Colonic mucosa (tissue), 4 donors: ENCODE results near the gene DIP2B. TPM values are rescaled to one million over a fixed set of nuclear protein-coding genes. Genes with fewer than 3 reads are reported as not detected.

Source experiments
- DNase-seq: peaks from one replicate; pipeline ENCODE4 v3.0.0-alpha.2; 2020
- H3K27ac ChIP-seq: fragments of 200-600 bp; one replicate; pipeline ENCODE4 v1.8.0; 2021
- H3K27me3 ChIP-seq: fragments of 200-600 bp; one replicate; pipeline ENCODE4 v1.8.0; 2021
- H3K36me3 ChIP-seq: fragments of 200-600 bp; one replicate; pipeline ENCODE4 v1.8.0; 2021
- H3K4me1 ChIP-seq: fragments of 200-600 bp; one replicate; pipeline ENCODE4 v1.8.0; 2021; ENCODE audit warnings: mild to moderate bottlenecking
- H3K4me3 ChIP-seq: fragments of 200-600 bp; one replicate; pipeline ENCODE4 v1.8.0; 2021
- H3K9ac ChIP-seq, 2 donors: one replicate each; pipeline ENCODE4 v1.7.0; 2013; ENCODE audit warnings: control low read depth in 2 of 2, low read depth in 2 of 2, low read length in 2 of 2
- H3K9me3 ChIP-seq: fragments of 200-600 bp; one replicate; pipeline ENCODE4 v1.8.0; 2021
- intact Hi-C: fragments of 100-400 bp; cut with DNase I; formaldehyde crosslinking; loops from one replicate; pipeline ENCODE4 v1.14.1; 2022
- total RNA-seq, 2 donors: library from RNA; stranded (reverse); fragmentation: NEBNext Ultra II Directional in 1 of 2; extraction: Animal tissue kit (Norgen Biotek cat#: 25700) in 1 of 2; gene quantifications; one replicate each; pipeline ENCODE4 v1.2.1, GENCODE V29; 2021
- TF ChIP-seq, protein P1 (sequence below): fragments of 200-600 bp; IDR thresholded peaks from one replicate; pipeline ENCODE4 v1.8.0; 2022; ENCODE audit warnings: antibody characterized with exemption, mild to moderate bottlenecking
- donor health status: healthy.
- donor health status: DM: no; HTN: no; CAD: no.
- donor health status: DM: no; HTN: no; CAD: no.

DIP2B gene
- total RNA-seq, 2 donors from 2014 or later, result 34.3 to 36.8 TPM

- H3K9ac ChIP-seq, result no peak overlapping the region
- H3K4me1 ChIP-seq, result peaks cover 6% of the 10 kb centered on the region
- H3K9me3 ChIP-seq, result no peaks in the 10 kb centered on the region
- intact Hi-C loops, result no loop called here
- H3K27me3 ChIP-seq, result no peaks in the 10 kb centered on the region
- TF ChIP-seq, protein P1, sequence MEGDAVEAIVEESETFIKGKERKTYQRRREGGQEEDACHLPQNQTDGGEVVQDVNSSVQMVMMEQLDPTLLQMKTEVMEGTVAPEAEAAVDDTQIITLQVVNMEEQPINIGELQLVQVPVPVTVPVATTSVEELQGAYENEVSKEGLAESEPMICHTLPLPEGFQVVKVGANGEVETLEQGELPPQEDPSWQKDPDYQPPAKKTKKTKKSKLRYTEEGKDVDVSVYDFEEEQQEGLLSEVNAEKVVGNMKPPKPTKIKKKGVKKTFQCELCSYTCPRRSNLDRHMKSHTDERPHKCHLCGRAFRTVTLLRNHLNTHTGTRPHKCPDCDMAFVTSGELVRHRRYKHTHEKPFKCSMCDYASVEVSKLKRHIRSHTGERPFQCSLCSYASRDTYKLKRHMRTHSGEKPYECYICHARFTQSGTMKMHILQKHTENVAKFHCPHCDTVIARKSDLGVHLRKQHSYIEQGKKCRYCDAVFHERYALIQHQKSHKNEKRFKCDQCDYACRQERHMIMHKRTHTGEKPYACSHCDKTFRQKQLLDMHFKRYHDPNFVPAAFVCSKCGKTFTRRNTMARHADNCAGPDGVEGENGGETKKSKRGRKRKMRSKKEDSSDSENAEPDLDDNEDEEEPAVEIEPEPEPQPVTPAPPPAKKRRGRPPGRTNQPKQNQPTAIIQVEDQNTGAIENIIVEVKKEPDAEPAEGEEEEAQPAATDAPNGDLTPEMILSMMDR, result no peak
- H3K4me3 ChIP-seq, result no peak overlapping the region
- no peaks in the 10 kb centered on the region for H3K36me3 ChIP-seq
- no peak for DNase-seq
- H3K27ac ChIP-seq, result no peak overlapping the region
Observed at GRCh38 chr12:50572287-50572686, 67.5 kb downstream of the DIP2B start.

DNA sequence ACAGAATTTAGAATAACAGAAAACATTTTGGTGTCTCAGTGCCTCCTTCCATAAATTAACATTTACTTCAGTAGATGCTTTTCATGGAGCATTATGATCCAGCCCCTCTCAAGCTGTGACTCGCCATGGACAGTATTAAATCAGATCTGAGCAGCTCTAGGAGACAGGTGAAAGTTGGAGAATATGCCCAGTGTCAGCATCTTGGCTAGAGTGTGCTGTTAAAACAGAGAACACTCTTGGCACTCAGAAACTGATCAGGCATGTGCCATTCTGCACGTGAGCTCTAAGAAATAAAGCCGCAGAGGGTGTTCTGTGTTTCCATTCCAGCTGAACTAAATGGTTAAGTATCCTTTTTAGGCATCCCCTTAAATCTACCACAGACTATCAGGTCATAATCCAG lies 68.0 kb downstream of the DIP2B start:
- DNase-seq, result no peak
- H3K27me3 ChIP-seq, result no peaks in the 10 kb centered on the region
- H3K27ac ChIP-seq, result peak overlapping the region; percentile 8
- TF ChIP-seq, protein P1, result no peak
- H3K36me3 ChIP-seq, result no peaks in the 10 kb centered on the region
- no peak overlapping the region for H3K4me3 ChIP-seq
- H3K4me1 ChIP-seq, result peaks cover 6% of the 10 kb centered on the region
- no peaks in the 10 kb centered on the region for H3K9me3 ChIP-seq
- no peak overlapping the region for H3K9ac ChIP-seq
- intact Hi-C loops, result no loop called here

DNA sequence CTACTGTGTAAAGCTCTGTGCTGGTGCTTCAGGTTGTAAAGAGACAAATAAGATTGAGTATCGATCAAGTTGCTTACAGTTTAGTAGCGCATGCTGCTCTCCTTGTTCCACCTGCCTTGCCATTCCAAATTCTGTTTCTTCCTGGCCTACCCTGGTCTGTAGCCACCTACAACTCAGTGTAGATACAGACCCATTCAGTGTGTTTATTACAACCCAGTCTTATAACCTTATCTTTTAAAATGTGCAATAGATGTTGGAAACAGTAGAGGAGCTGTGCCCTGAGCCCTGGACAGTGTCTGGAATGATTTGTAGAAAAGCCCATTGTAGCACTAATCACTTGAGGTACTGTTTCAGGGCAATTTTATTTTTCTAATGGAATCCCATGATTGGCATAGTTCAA lies 68.5 kb downstream of the DIP2B start:
- DNase-seq, result no peak
- no peaks in the 10 kb centered on the region for H3K9me3 ChIP-seq
- H3K4me3 ChIP-seq, result no peak overlapping the region
- H3K36me3 ChIP-seq, result no peaks in the 10 kb centered on the region
- intact Hi-C loops, result no loop called here
- no peaks in the 10 kb centered on the region for H3K27me3 ChIP-seq
- H3K9ac ChIP-seq, result no peak overlapping the region
- H3K27ac ChIP-seq, result peak overlapping the region; percentile 8
- H3K4me1 ChIP-seq, result peaks cover 6% of the 10 kb centered on the region
- TF ChIP-seq, protein P1, result no peak

GRCh38 chr12:50574601-50575348 lies 70.0 kb downstream of the DIP2B start:
- H3K9ac ChIP-seq, result no peak overlapping the region
- no peak for DNase-seq
- peaks cover 6% of the 10 kb centered on the region for H3K4me1 ChIP-seq
- TF ChIP-seq, protein P1, result no peak
- no peaks in the 10 kb centered on the region for H3K9me3 ChIP-seq
- intact Hi-C loops, result no loop called here
- no peaks in the 10 kb centered on the region for H3K27me3 ChIP-seq
- no peaks in the 10 kb centered on the region for H3K36me3 ChIP-seq
- H3K4me3 ChIP-seq, result no peak overlapping the region
- no peak overlapping the region for H3K27ac ChIP-seq

- TF ChIP-seq, protein P1, result no peak
- Histone ChIP-seq H3K4me3 (no peak overlapping the region), H3K36me3 (no peaks in the 10 kb centered on the region), H3K27me3 (no peaks in the 10 kb centered on the region), H3K4me1 (no peaks in the 10 kb centered on the region), H3K9me3 (no peaks in the 10 kb centered on the region), H3K27ac (no peak overlapping the region), H3K9ac (no peak overlapping the region)
- intact Hi-C loops, result no loop called here
- DNase-seq, result no peak
Observed at GRCh38 chr12:50579757-50580267, 75.0 kb downstream of the DIP2B start.
